Measurements from ENCODE around the gene COMMD2.

DNA sequence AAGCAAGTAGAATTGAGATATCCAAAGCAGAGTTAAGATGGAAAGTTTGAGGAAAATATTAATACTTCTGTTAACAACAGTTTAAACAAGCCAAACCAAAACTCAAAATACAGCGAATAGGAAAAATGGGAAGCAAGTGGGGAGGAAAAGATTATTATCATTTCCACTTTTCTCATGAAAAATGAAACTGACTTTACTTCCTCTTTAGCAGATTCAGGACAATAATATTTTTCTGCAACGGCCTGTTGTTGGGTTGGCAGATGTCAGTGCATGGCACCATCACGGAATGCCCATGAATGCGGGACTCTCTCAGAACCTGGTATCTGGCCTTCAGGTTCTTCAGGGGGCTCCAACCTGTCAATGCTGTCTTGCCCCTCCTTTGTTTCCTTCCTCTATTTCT lies 28.9 kb upstream of the COMMD2 start:
- TF ChIP-seq, protein P1, sequence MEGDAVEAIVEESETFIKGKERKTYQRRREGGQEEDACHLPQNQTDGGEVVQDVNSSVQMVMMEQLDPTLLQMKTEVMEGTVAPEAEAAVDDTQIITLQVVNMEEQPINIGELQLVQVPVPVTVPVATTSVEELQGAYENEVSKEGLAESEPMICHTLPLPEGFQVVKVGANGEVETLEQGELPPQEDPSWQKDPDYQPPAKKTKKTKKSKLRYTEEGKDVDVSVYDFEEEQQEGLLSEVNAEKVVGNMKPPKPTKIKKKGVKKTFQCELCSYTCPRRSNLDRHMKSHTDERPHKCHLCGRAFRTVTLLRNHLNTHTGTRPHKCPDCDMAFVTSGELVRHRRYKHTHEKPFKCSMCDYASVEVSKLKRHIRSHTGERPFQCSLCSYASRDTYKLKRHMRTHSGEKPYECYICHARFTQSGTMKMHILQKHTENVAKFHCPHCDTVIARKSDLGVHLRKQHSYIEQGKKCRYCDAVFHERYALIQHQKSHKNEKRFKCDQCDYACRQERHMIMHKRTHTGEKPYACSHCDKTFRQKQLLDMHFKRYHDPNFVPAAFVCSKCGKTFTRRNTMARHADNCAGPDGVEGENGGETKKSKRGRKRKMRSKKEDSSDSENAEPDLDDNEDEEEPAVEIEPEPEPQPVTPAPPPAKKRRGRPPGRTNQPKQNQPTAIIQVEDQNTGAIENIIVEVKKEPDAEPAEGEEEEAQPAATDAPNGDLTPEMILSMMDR (IDR thresholded peaks at IDR 0.05), result no peak
- no peak for TF ChIP-seq POLR2A (IDR thresholded peaks at IDR 0.05)

Data from lower leg skin (tissue), 3 donors.